Esophagus muscularis mucosa (tissue), 4 donors: Measurements from ENCODE around the gene SH3TC2.
"Not testable (repeated sequence)": the region's sequence is repeated elsewhere in the genome, so short reads cannot be mapped to it uniquely, and the experiment has no call there.

Experiments
- EP300 ChIP-seq: sonication (generic); formaldehyde crosslinking; IDR thresholded peaks from one replicate; pipeline ENCODE4 v1.6.1; 2017; ENCODE audit warnings: antibody characterized with exemption
- POLR2A ChIP-seq: fragments of 450-650 bp; IDR thresholded peaks from one replicate; pipeline ENCODE4 v1.6.1; 2017; ENCODE audit warnings: antibody characterized with exemption, moderate library complexity, mild to moderate bottlenecking, low read depth
- TF ChIP-seq, protein P1 (sequence below), 3 experiments: fragments of 200-600 bp in 2 of 3; fragments of 450-650 bp in 1 of 3; sonication (generic) in 2 of 3; IDR thresholded peaks; one replicate each; pipeline ENCODE4 v1.5.1; 2017 to 2019; ENCODE audit warnings: antibody characterized with exemption in 3 of 3, mild to moderate bottlenecking in 2 of 3, moderate library complexity in 1 of 3

DNA sequence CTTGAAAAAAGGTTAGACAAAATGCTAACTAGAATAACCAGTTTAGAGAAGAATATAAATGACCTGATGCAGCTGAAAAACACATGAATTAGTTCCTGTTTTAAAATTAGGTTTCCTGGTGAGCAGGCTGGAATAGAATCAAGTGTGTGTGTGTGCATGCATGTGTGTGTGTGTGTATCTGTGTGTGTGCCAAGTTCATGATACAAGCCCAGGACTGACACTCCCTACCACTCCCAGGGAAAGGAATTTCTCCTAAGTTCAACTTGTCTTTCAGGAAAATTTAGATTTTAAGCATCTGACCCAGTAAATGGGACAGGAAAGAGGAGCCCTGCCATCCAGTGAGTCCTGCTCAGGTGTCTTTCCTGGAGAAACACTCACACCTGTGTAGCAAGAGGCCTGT lies 11.2 kb upstream of the SH3TC2 start:
- TF ChIP-seq, protein P1, sequence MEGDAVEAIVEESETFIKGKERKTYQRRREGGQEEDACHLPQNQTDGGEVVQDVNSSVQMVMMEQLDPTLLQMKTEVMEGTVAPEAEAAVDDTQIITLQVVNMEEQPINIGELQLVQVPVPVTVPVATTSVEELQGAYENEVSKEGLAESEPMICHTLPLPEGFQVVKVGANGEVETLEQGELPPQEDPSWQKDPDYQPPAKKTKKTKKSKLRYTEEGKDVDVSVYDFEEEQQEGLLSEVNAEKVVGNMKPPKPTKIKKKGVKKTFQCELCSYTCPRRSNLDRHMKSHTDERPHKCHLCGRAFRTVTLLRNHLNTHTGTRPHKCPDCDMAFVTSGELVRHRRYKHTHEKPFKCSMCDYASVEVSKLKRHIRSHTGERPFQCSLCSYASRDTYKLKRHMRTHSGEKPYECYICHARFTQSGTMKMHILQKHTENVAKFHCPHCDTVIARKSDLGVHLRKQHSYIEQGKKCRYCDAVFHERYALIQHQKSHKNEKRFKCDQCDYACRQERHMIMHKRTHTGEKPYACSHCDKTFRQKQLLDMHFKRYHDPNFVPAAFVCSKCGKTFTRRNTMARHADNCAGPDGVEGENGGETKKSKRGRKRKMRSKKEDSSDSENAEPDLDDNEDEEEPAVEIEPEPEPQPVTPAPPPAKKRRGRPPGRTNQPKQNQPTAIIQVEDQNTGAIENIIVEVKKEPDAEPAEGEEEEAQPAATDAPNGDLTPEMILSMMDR (IDR thresholded peaks at IDR 0.05) = not testable (repeated sequence)
- TF ChIP-seq EP300, POLR2A: not testable (repeated sequence)
